Kidney glomerular epithelial cell (primary cell): ENCODE results near the gene RND1.
"Not testable (repeated sequence)": the region's sequence is repeated elsewhere in the genome, so short reads cannot be mapped to it uniquely, and the experiment has no call there.

Experiments
- DNase-seq: peaks from one replicate; lab custom pipeline; 2025; lab: John Stamatoyannopoulos, UW

Gene RND1

DNA sequence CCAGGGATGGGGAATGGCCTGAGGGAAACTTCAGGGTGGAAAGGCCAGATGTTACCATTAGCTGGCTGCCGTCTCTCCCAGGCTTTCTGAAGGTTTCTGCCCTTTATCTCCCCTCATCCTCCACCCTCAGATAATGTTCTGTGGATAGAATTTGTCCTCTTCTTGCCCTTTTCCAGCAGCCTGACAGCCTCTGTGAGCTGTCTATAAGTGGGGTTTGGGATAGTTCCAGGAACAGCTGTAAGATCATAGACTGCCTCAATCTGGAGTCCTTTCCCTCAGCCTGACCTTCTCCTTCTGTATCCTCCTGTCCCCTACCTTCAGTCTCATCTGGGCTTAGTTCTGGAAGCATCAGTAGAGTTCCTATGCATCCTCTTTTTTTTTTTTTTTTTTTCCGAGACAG lies 2.8 kb upstream of the RND1 start:
- no peak for DNase-seq

DNA sequence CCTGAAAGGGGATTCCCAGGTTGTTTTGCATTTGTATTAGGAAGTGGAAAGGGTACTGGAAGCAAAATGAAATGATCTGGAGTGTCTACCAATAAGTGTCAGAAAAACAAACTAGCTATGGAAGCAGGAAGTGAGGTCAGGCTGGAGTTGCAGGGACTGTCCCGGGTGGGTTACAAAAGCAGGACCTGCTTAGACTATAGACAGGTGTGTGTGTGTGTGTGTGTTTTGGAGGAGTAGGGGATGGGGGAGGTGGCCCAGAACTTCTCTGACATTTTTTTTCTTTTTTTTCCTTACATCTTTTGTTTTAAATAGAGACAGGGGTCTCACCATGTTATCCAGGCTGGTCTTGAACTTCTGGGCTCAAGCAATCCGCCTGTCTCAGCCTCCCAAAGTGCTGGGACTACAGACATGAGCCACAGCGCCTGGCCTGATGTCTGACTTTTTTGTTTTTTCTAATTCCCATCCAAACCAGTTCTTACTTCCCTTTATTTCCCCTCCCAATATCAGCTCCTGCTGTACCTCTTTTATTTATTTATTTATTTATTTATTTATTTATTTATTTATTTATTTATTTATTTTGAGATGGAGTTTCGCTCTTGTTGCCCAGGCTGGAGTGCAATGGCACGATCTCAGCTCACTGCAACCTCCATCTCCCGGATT lies 512 bp upstream of the RND1 start:
- no peak for DNase-seq

DNA sequence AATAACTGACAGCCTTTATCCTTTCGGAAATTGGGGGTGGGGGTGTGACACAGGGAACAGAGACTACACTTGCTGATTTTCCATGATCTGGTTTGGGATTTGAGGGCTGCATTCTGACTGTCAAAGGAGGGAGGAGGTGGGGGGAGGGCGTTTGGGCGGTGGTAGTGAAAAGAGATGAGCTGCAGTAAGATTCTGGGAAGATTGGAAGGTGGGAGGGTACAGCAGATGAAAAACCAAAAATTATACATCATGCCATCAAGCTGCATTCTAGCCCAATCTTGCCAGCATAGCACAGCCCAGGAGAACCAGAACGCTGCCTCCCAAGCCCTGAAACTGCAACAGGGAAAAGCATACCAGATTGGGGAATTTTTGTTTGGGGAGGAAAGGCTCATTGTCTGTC lies 2.4 kb downstream of the RND1 start:
- no peak for DNase-seq

DNA sequence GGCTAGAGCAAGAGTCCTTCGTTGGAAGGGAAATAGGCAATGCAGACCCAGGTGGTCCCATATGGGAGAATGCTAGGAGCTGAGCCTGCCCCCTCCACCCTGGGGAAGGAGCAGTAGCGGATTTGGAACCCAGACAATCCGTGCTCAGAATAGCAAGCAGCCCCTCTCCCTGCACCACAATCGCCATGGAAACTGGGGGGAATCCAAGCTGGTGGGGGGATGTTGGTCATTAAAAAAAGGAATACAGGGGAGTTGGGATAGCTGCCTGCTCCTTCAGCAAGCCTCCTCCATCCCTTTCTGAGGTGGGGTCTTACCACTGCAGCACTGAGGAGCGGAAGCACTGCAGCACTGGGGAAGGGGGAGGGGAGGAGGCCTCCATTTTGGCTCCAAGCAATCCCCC lies 2.9 kb downstream of the RND1 start:
- no peak for DNase-seq

DNA sequence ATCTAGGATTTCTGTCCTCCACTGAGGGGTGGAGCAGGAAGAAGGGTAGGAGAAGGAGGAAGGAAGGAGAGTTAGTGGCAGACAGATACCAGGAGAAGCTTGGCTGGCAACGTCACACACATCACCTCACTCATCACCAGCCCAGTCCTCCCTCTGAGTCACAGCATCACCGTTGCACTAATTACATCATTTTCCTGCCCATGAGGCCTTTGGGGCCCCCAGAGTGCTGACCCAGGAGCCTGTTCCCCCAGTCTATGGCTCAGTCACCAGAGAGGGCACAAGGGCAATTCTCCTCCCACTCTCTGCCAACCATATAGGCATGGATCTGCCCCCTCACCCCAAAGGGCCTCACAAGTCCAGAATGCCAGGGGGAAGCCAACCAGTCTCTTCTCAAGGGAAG lies 4.6 kb downstream of the RND1 start:
- DNase-seq, result no peak

DNA sequence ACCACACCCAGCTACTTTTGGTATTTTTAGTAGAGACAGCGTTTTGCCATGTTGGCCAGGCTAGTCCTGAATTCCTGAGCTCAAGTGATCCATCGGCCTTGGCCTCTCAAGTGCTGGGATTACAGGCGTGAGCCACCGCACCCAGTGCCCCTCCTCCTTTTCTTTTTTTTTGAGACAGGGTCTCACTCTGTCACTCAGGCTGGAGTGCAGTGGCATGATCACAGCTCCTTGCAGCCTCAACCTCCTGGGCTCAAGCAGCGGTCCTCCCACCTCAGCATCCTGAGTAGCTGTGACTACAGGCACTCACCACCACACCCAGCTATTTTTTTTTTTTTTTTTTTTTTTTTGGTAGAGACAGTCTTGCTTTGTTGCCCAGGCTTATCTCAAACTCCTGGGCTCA lies 5.4 kb downstream of the RND1 start:
- not testable (repeated sequence) for DNase-seq

DNA sequence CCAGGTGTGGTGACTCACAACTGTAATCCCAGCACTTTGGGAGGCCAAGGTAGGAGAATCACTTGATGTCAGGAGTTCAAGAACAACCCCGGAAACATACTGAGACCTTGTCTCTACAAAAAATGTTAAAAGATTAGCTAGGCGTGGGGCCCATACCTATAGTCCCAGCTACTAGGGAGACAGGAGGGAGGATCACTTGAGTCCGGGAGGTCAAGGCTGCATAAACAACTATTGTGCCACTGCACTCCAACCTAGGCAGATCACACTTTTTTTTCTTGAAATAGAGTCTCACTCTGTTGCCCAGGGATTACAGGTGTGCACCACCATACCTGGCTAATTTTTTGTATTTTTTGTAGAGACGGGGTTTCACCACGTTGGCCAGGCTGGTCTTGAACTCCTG lies 6.1 kb downstream of the RND1 start:
- DNase-seq, result no peak

DNA sequence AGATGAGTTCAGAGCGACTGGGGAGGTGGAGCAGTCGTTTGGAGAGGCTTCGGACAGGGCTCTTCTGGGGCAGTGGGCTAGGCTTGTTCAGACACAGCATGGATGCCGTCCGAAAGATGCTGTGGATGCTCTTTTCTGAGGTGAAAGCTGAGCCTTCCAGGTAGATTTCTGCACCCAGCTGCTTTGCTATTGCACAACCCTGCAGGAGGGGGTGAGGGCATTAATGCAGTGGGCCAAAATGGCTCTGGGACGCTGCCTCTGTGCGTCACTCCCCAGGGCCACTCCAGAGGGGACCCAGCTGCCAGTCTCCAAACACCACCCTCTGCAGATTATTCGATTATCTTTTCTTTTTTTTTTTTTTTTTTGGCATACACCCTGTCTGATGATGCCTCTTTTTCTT lies 7.6 kb downstream of the RND1 start:
- DNase-seq, result no peak

DNA sequence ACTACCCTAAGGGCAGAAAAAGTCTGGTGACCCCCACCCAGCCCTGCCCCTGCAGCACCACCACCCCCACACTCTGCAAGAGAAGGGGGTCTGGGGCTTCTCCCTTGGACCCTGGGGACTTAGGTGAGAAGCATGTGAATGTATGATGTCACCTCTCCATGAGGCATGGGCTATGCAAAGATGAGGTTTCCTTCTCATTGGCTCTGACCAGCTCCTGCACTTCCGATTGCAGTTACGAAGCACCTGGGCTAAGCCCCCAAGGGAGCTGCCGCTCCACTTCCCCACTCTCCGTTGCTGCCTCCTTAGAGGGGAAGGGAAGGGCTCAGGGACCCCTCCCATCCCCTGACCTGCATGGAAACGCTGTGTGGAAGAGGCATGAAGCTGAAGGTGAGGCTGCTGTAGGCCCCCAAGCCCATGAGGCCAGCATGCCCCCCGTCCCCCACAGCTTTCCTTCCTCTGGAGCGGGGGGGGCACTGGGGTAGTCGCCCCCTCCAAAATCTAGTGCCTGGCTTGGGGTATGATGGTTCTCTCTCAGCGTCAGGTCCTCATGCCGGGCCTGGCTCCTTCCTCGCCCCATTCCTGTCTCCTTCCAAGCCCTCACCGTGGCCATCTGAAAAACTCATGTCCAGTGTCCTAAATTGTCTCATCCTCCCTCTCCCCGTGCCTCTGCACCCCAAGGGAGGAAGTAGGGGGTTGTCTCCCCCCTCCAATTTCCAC lies 8.2 kb downstream of the RND1 start:
- DNase-seq, result no peak

DNA sequence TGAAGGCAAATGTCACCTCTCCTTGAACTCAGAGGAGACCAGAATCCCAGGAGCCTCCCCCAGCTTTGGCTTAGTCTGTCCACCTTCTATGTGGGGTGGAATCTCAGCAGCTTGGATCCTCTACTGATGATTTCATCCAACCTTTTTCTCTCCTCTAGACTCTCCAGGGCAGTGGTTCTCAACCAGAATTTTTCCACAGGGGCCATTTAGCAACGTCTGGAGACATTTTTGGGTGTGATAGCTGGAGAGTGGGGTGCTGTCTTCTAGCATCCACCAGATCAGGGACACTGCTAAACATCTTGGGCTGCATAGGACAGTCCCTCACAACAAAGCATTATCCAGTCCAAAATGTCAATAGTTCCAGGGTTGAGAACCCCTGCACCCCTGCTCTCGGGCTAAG lies 9.3 kb downstream of the RND1 start:
- no peak for DNase-seq

DNA sequence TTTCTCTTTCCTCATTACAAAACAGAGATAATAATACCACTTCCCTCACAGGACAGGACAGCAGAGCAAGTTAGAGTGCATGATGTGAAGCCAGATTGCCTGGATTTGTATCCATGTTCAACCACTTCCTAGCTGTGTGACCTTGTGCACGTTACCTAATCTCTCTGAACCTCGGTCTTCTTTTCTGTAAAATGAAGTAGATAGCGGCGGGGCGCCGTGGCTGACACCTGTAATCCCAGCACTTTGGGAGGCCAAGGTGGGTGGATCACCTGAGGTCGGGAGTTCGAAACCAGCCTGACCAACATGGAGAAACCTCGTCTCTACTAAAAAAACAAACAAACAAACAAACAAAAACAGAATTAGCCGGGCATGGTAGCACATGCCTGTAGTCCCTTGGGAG lies 10.7 kb downstream of the RND1 start:
- not testable (repeated sequence) for DNase-seq

DNA sequence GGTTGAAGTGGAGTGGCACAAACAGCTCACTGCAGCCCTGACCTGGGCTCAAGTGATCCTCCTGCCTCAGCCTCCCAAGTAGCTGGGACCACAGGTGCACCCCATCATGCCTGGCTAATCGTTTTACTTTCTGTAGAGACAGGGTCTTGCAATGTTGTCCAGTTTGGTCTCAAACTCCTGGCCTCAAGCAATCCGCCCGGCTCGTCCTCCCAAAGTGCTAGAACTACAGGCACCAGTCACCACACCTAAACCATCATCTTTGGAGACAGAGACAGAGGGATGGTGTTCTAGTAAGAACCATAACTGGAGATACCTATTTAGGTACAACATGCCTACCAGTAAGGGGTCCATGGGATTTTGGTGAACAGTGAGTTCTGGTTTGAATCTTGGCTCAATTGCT lies 11.2 kb downstream of the RND1 start:
- no peak for DNase-seq

DNA sequence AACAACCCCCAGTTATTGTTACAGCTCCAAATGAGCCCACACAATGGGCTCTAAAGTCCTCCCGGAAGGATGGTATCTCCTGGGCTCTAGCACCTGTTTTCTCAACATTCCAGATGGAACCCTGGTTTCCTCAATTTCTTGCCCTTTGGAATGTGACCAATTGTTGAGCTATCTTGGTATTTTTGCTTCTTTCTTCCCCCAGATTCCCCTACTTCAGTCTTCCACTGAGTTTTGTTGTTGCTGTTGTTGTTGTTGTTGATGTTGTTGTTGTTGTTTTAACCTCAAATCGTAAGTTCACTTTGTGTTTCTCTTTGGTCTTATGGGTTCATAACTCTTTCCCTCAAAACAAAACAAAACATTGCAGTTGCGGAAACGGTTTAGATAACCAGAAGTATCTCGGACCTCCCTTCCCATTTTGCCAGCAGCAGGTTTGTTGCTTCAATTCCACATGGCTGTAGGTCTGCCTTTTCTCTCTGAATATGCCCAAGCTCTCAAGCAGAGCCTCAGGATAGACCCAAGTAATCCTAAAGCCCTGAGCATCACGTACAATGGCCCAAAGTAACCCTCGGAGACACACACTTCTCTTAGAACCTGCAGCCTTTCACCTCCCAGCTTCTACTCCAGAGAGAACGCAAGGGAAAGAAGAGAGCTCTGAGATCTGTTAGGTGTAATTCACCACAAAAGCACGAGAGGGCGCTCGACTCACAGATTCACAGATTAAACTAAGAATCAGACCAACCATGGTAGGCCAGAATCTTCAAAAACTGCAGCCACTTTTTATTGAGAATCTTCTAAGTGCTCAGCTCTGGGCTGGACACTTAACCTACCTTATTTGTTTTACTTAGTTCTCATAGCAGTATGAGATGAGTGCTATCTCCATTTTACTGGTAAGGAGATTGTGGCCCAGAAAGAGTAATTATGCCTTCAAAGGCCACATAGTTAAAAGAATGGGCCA lies 12.7 kb downstream of the RND1 start:
- DNase-seq, result peak; percentile 27

DNA sequence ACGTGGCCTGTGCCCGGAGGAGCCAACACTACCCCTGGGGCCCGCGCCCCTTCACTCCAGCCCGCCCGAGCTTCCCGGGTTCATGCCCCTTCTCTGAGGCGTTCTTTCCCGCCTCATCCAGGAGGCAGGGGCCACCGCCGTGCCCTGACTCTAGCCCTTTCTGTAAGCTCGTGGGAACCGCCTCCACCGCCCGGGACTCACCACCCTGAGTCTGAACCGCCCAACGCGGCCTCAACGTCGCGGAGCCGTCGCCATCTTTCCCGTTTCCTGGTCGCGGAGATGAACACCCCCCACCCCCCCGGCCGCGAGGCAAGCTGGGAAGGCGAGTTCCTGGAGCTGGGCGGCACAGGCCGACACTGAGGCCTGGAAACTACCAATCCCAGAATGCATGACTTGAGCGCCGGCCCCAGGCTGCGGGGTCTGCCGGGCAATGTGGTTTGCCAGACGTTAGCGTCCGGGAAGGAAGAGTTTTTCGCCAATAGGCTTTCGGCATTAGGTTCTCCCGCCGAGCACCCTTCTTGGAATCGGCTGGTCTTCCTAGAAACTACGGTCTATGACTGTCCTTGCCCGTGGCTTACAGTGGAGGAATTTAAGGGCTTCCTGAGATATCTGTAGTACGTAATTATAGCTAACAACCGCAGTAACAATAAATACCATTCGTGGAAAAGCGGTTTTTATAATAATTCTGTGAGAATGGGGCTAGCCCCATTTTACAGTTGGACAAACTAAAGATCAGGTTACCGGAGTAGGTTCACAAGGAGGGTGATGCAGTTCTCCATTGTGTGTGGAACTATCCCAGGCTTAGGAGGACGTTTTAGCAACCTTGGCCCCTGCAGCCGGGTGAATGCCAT lies 13.6 kb downstream of the RND1 start, which contains the start of gene DDX23:
Gene DDX23, minus strand, starts transcription at position 281 of the 851 bp plus-strand sequence. CDS start 6,381 bp downstream, outside the sequence.
- DNase-seq, result peak; percentile 97

DNA sequence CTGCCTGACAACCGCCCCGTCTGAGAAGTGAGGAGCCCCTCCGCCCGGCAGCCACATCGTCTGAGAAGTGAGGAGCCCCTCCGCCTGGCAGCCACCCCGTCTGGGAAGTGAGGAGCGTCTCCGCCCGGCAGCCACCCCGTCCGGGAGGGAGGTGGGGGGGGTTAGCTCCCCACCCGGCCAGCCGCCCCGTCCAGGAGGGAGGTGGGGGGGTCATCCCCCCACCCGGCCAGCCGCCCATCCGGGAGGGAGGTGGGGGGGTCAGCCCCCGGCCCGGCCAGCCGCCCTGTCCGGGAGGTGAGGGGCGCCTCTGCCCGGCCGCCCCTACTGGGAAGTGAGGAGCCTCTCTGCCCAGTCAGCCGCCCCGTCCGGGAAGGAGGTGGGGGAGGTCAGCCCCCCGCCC lies 23.6 kb downstream of the RND1 start:
- not testable (repeated sequence) for DNase-seq

DNA sequence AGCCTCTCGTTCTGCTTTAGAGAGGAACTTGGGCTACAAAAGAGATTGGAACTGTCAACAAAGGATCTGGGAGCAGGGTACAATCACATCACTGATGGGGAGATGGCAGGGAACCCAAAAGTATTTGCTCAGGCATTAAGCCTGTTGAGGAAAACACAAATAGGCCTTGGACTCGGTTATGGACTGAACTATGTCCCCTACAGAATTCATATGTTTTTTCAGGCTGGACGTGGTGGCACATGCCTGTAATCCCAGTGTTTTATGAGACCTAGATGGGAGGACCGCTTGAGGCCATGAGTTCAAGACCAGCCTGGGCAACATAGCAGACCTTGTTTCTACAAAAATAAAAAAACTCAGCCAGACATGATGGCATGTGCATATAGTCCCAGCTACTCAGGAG lies 27.6 kb downstream of the RND1 start:
- DNase-seq, result no peak

DNA sequence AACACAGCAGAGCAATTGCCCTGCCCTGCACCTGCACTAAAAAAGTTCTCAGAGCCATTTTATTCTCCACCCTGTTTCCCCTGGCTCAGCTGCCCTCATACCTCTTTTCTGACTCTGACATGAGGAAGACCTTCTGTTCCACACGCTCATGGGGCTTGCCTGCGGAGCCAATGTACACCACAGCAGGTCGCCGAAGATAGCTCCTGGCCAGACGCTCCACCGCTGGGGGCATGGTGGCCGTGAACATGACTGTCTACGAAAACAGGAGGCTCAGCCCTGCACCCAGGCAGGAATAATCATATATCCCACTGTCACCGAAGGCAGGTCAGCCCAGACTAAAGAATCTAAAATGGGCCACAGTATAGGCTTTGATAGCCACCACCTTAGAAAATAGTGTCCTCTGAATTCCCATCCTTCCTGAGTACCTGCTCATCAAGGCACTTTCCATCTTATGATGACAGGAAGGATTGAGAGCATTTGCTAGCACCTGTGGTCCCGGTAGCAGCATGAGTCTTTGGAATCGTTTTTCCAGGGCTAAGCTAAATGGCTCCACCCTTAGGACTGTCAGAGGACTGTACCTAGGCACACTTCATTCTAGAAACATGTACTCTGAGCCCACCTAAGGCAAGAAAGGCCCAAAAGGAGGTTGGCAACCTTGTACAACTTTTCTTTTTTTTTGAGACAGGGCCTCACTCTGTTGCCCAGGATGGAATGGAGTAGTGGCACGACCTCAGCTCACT lies 33.2 kb downstream of the RND1 start:
- no peak for DNase-seq

DNA sequence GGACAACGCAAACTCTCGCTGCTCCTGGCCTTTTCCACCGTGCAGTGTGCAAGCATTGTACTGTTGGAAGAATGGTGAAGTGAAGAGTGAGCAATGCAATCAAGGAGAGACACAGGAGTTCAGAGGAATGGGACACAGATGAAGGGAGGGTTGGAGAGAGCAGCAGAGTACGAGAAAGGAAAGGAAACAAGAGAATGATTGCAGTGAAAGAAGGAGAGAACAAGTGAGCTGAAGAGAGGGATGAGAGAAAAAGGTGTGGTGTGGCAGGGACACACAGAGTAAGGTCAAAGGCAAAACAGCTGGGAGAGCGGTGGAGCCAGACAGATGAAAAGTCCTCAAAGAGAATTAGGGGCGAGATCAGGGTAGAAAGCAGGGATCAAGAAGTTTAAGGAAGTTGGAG lies 34.4 kb downstream of the RND1 start:
- DNase-seq, result no peak

DNA sequence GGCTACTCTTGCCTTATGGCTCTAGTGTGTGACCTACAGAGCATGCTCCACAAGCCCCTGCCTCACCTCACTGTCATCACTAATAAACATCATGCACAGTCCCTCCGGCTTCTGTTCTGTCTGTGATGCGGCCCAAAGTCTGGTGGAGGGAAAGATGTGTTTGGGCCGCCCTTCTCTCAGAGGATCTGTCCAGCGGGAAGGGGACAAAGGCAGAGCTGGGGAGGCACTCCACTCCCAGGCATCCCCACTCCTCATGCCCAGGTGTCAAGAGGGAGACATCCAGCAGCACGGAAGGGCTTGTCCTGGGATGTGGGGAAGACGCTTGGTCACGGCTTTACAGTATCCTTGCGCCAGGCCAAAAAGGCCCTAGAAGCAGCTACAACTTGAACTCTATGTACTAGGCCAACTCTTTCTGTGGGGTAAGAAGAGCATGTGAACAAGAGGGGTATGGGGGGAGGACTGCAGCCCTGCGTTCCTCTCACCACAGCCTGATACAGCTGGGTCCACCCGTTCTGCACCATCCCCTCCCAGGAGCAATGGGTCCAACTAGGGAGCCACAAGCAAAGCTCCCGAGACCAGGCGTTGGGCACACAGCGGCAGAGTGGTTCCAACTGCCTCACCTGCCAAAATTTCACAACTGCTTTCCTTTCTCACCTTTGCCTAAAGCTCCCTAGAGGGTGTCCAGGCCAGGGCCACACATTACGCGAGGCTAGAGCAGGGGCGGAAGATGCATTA lies 36.7 kb downstream of the RND1 start:
- DNase-seq, result no peak

DNA sequence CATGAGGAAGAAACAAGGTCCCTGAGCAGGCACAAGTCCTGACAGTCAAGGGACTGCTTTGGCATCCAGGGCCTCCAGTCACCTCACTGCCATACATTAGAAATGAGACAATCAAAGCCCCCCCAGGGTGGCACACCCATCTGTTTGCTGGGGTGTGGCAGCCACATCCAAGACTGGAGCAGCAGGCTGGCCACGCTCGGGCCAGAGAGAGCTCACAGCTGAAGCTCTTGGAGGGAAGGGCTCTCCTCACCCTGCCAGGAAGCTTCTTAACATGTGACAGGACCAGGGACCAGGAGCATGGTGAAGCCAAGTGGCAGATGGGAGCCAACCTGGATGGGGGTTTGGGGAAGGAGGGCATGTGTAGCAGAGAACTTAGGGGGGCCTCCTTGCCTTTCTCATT lies 37.4 kb downstream of the RND1 start:
- DNase-seq, result no peak
